Hepatocyte (in vitro differentiated cells): ENCODE data around the gene ARHGDIB.

ENCODE experiments used
- EZH2phosphoT487 ChIP-seq: fragments of 200-600 bp; sonication (generic); IDR thresholded peaks from one replicate; pipeline ENCODE4 v1.6.1; 2018; ENCODE audit warnings: antibody characterized with exemption, mild to moderate bottlenecking, low read depth, moderate library complexity; ENCODE audit not compliant: unreplicated experiment, severe bottlenecking
- TF ChIP-seq, protein P1 (sequence below): fragments of 200-600 bp; sonication (generic); IDR thresholded peaks from 2 replicates; pipeline ENCODE4 v1.5.1; 2016; ENCODE audit warnings: antibody characterized with exemption, mild to moderate bottlenecking; ENCODE audit not compliant: poor library complexity

DNA sequence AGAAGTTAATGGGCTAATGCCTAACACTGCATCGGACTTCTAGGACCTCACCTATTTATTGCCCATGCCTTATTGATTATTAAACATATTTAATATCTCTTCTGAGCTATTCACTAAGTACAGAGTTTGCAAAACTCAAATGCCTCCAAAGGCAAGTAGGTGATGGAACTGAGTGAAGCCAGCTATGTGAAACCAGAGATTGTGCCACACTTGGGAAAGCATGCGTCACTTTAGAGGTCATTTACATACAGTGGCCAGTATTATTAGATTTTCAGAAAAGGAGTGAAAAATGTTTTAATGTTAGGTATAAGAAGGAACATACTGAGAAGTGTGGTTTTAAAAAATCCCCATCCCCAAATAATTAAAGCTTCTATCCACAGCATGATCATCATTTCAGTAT lies 39.2 kb upstream of the ARHGDIB start:
- TF ChIP-seq, protein P1, sequence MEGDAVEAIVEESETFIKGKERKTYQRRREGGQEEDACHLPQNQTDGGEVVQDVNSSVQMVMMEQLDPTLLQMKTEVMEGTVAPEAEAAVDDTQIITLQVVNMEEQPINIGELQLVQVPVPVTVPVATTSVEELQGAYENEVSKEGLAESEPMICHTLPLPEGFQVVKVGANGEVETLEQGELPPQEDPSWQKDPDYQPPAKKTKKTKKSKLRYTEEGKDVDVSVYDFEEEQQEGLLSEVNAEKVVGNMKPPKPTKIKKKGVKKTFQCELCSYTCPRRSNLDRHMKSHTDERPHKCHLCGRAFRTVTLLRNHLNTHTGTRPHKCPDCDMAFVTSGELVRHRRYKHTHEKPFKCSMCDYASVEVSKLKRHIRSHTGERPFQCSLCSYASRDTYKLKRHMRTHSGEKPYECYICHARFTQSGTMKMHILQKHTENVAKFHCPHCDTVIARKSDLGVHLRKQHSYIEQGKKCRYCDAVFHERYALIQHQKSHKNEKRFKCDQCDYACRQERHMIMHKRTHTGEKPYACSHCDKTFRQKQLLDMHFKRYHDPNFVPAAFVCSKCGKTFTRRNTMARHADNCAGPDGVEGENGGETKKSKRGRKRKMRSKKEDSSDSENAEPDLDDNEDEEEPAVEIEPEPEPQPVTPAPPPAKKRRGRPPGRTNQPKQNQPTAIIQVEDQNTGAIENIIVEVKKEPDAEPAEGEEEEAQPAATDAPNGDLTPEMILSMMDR = no peak
- TF ChIP-seq EZH2phosphoT487 = no peak
